ENCODE measurements around the gene KPNB1. TPM values are rescaled to one million over a fixed set of nuclear protein-coding genes. Genes with fewer than 3 reads are reported as not detected.

KPNB1 gene
- total and polyA plus RNA-seq, 9 donors = 63.4 to 346 (median 236) TPM

GRCh38 chr17:47653442-47653841, 3.7 kb downstream of the KPNB1 start:
- H3K9me3 ChIP-seq = no peaks in the 10 kb centered on the region
- TF ChIP-seq CTCF (IDR thresholded peaks at IDR 0.05) = no peak
- TF ChIP-seq EP300 (IDR thresholded peaks at IDR 0.05) = no peak
- no peak for TF ChIP-seq POLR2A (IDR thresholded peaks at IDR 0.05)
- H3K36me3 ChIP-seq = no peaks in the 10 kb centered on the region
- DNase-seq = no peak
- H3K27ac ChIP-seq = no peak overlapping the region
- no peak overlapping the region for H3K4me3 ChIP-seq
- H3K27me3 ChIP-seq = no peaks in the 10 kb centered on the region
- peaks cover 3% of the 10 kb centered on the region for H3K4me1 ChIP-seq (ENCODE audit: insufficient read depth)
- 56 to 72% (median 64%) methylated on average over 2 of the region's 2 CpGs for WGBS, 3 donors
- intact Hi-C loops (cut with DNase I) = no loop called here

- Histone ChIP-seq H3K4me3 (no peak overlapping the region), H3K4me1 (ENCODE audit: insufficient read depth) (peaks cover 3% of the 10 kb centered on the region), H3K27me3 (no peaks in the 10 kb centered on the region), H3K9me3 (no peaks in the 10 kb centered on the region), H3K27ac (no peak overlapping the region), H3K36me3 (no peaks in the 10 kb centered on the region)
- WGBS, 3 donors = 42 to 45% (median 44%) methylated on average over 6 of the region's 6 CpGs
- DNase-seq = no peak
- TF ChIP-seq EP300 (IDR thresholded peaks at IDR 0.05) (no peak), POLR2A (IDR thresholded peaks at IDR 0.05) (no peak), CTCF (IDR thresholded peaks at IDR 0.05) (no peak)
- intact Hi-C loops (cut with DNase I) = no loop called here
These were observed 5.3 kb downstream of the KPNB1 start for GRCh38 chr17:47654991-47655390.

GRCh38 chr17:47660064-47660492, 10.4 kb downstream of the KPNB1 start:
- Histone ChIP-seq H3K9me3 (no peaks in the 10 kb centered on the region), H3K36me3 (no peaks in the 10 kb centered on the region), H3K27ac (no peak overlapping the region), H3K27me3 (no peaks in the 10 kb centered on the region), H3K4me3 (no peak overlapping the region), H3K4me1 (ENCODE audit: insufficient read depth) (no peaks in the 10 kb centered on the region)
- DNase-seq = no peak
- WGBS, 3 donors = 56 to 70% (median 63%) methylated on average over 6 of the region's 6 CpGs
- TF ChIP-seq EP300 (IDR thresholded peaks at IDR 0.05) (no peak), CTCF (IDR thresholded peaks at IDR 0.05) (no peak), POLR2A (IDR thresholded peaks at IDR 0.05) (no peak)
- intact Hi-C loops (cut with DNase I) = no loop called here

GRCh38 chr17:47663912-47664623, 14.3 kb downstream of the KPNB1 start:
- intact Hi-C loops (cut with DNase I) = no loop called here
- H3K27ac ChIP-seq = no peak overlapping the region
- whole genome bisulfite sequencing, 3 donors = 45 to 46% (median 46%) methylated on average over 6 of the region's 6 CpGs

More at GRCh38 chr17:47663912-47664623, 14.3 kb downstream of the KPNB1 start:
- DNase-seq = peak in 2 of 5 donors; percentile 44 to 58
- H3K4me1 ChIP-seq (ENCODE audit: insufficient read depth) = no peaks in the 10 kb centered on the region
- H3K27me3 ChIP-seq = no peaks in the 10 kb centered on the region
- TF ChIP-seq CTCF (IDR thresholded peaks at IDR 0.05) (peak; percentile 49 to 68 (median 51)), POLR2A (IDR thresholded peaks at IDR 0.05) (no peak), EP300 (IDR thresholded peaks at IDR 0.05) (no peak)
- H3K4me3 ChIP-seq = no peak overlapping the region
- no peaks in the 10 kb centered on the region for H3K9me3 ChIP-seq
- no peaks in the 10 kb centered on the region for H3K36me3 ChIP-seq

All from ovary (tissue), 9 donors.